SK-N-MC (cell line): Measurements from ENCODE around the gene INPP5A.

ENCODE experiments used
- EZH2 ChIP-seq: fragments of 200-600 bp; sonication (generic); IDR thresholded peaks from one replicate; pipeline ENCODE4 v1.6.1; 2017; ENCODE audit warnings: antibody characterized with exemption
- POLR2AphosphoS5 ChIP-seq: IDR thresholded peaks from 2 replicates; pipeline ENCODE4 v1.6.1; 2012; ENCODE audit warnings: mild to moderate bottlenecking, low read depth, low read length, borderline replicate concordance

DNA sequence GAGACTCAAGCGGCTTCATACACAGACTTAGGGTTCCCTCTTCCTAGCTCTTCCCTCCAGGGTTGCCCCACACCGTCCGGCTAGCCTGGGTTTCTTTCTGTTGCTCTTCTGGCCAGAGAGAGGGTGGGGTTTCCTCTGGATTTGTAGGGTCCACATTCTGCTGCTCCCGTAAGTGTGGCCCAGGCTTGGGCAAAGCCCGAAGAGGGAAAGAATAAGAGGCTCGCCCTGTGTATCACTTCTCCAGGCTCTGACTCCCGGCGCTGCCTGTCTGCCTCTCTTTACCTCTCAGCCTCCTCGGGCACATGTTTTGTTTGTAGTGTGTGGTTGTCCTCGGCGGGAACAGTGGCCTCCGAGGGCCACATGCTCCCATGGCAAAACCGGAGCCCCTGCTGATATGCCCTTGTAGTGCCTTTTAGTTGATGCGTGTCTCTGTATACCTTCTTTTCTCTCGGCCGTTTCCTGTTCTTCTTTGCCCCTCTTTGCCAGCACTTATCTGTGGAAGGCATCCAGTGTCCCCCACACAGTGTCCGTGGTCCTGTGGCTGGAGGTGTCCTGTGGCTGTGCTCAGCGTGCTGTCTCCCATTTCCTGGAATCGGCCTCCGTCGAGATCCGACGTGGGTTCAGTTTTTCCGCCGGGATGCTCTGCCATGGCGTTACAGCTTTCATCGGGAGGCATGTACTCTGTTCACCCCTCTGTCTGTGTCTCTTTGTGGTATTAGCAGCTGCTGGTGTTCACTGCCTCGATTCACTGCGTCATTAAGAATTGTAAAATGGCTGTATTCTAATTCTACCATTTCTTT lies 102.9 kb downstream of the INPP5A start:
- TF ChIP-seq EZH2 (no peak), POLR2AphosphoS5 (no peak)
